SK-N-MC (cell line): Measurements from ENCODE around the gene HS6ST1.

Experiments used
- EZH2 ChIP-seq: fragments of 200-600 bp; sonication (generic); IDR thresholded peaks from one replicate; pipeline ENCODE4 v1.6.1; 2017; ENCODE audit warnings: antibody characterized with exemption
- FOXP2 ChIP-seq: optimal IDR thresholded peaks from 2 replicates; pipeline ENCODE3; 2011; ENCODE audit warnings: mild to moderate bottlenecking, moderate library complexity; ENCODE audit not compliant: insufficient read depth; ENCODE audit errors: extremely low read length, control extremely low read depth
- POLR2AphosphoS5 ChIP-seq: IDR thresholded peaks from 2 replicates; pipeline ENCODE4 v1.6.1; 2012; ENCODE audit warnings: mild to moderate bottlenecking, low read depth, low read length, borderline replicate concordance

DNA sequence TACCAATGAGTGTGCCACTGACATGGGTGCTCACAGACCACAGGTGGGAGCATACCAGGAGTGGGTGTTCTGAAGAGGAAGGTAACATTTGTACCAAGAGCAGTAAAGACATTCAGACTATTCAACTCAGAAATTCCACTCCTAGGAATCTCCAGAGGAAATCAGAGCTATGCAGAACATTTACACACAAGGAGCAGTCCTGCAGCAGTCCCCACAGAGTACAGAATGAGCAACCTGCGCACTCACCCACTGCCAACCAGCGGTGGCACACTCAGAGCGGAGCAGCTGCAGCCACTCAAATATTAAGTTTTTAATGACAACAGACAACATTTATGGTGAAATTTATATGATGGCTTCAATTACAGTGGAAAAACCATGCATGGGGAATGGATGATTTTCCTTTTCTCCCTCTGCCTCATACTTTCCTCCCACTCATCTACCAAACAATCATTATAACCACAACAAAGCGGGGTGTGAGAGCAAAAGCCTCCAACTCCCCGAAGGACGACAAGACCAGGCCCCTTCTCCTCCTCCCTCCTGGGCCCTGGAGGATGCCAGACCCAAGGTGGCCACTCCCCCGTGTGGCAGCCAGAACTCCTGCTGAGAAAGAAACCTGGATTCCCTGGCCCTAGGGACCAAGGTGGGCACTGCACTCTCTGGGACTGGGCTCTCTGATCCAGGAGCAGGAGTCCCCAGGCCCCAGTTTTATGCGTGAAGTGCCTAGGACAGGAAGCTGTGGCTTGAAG, 5.4 kb downstream of the HS6ST1 start:
- TF ChIP-seq POLR2AphosphoS5 (no peak), EZH2 (no peak), FOXP2 (no peak)
